GM12878 (cell line): ENCODE measurements around the gene FLVCR2.

Experiments
- POLR2AphosphoS5 ChIP-seq: IDR thresholded peaks from 2 replicates; pipeline ENCODE4 v1.6.1; 2011; ENCODE audit warnings: mild to moderate bottlenecking, low read length, inconsistent platforms
- YY1 ChIP-seq: IDR thresholded peaks from 2 replicates; pipeline ENCODE4 v1.6.1; 2011; ENCODE audit warnings: low read depth, mild to moderate bottlenecking, low read length

DNA sequence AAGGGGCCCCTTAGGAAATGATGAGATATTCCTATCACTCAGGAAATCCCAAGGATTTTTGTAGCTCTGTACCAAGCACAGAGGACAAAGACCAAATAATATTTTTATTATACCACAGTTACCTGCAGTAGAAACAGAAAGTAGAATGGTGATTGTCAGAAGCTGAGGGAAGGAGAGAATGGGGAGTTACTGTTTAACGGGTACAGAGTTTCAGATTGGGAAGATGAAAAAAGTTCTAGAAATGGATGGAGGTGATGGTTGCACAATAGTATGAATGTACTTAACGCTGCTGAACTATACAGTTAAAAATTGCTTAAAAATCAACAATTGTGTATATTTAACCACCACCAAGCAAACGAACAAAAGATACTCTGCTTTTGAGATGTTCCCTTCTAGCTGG, 24.1 kb downstream of the FLVCR2 start:
- TF ChIP-seq YY1 (no peak), POLR2AphosphoS5 (no peak)
